GM18499 (cell line): ENCODE measurements around the gene C4BPB.

Experiments used
- ATAC-seq: cut with Tn5 transposase; IDR thresholded peaks from one replicate; pipeline ENCODE4 v1.9.1; 2021; ENCODE audit warnings: moderate number of reproducible peaks; ENCODE audit not compliant: insufficient read depth, unreplicated experiment

C4BPB gene

GRCh38 chr1:207129053-207129452, 40.4 kb downstream of the C4BPB start:
- no peak for ATAC-seq

- ATAC-seq, result no peak
Observed at GRCh38 chr1:207130252-207131036, 41.8 kb downstream of the C4BPB start.

GRCh38 chr1:207131163-207131562, 42.5 kb downstream of the C4BPB start:
- ATAC-seq, result no peak

- no peak for ATAC-seq
Observed at GRCh38 chr1:207134581-207134980, 45.9 kb downstream of the C4BPB start.

GRCh38 chr1:207139616-207140015, 51.0 kb downstream of the C4BPB start:
- no peak for ATAC-seq

- ATAC-seq, result no peak
Observed at GRCh38 chr1:207140536-207140935, 51.9 kb downstream of the C4BPB start.

- no peak for ATAC-seq
Observed at GRCh38 chr1:207145401-207146058, 56.9 kb downstream of the C4BPB start.
